Endothelial cell (in vitro differentiated cells): ENCODE results near the gene GMDS. TPM values are rescaled to one million over a fixed set of nuclear protein-coding genes. Genes with fewer than 3 reads are reported as not detected.

Experiments
- DNase-seq: peaks from one replicate; pipeline ENCODE4 v3.0.0; 2021; ENCODE audit warnings: low spot score
- H3K27ac Mint-ChIP-seq: one replicate; pipeline ENCODE4 v1.8.0; 2021; ENCODE audit warnings: mixed read lengths, inconsistent platforms; ENCODE audit not compliant: unreplicated experiment
- H3K27me3 Mint-ChIP-seq: one replicate; pipeline ENCODE4 v1.8.0; 2021; ENCODE audit warnings: mild to moderate bottlenecking, moderate library complexity, mixed read lengths, inconsistent platforms; ENCODE audit not compliant: unreplicated experiment
- H3K36me3 Mint-ChIP-seq: one replicate; pipeline ENCODE4 v1.8.0; 2021; ENCODE audit warnings: mild to moderate bottlenecking, low read depth, mixed read lengths, inconsistent platforms; ENCODE audit not compliant: unreplicated experiment
- H3K4me1 Mint-ChIP-seq: one replicate; pipeline ENCODE4 v1.8.0; 2021; ENCODE audit warnings: mild to moderate bottlenecking, mixed read lengths, inconsistent platforms; ENCODE audit not compliant: unreplicated experiment
- H3K4me3 Mint-ChIP-seq: one replicate; pipeline ENCODE4 v1.8.0; 2021; ENCODE audit warnings: mild to moderate bottlenecking, mixed read lengths, inconsistent platforms; ENCODE audit not compliant: unreplicated experiment
- H3K9me3 Mint-ChIP-seq: one replicate; pipeline ENCODE4 v1.8.0; 2021; ENCODE audit warnings: mixed read lengths, inconsistent platforms; ENCODE audit not compliant: unreplicated experiment
- total RNA-seq: library from RNA; stranded (reverse); fragmentation: NEBNext Ultra II Directional; extraction: Animal tissue kit (Norgen Biotek cat#: 25700); gene quantifications from one replicate; pipeline ENCODE4 v1.2.1, GENCODE V29; 2021; ENCODE audit not compliant: unreplicated experiment
- TF ChIP-seq, protein P1 (sequence below): fragments of 200-600 bp; sonication (generic); IDR thresholded peaks from one replicate; pipeline ENCODE4 v1.5.0; 2021; ENCODE audit warnings: antibody characterized with exemption; ENCODE audit not compliant: unreplicated experiment

Gene GMDS
- total RNA-seq, 1 donor from 2014 or later: 36.0 TPM

DNA sequence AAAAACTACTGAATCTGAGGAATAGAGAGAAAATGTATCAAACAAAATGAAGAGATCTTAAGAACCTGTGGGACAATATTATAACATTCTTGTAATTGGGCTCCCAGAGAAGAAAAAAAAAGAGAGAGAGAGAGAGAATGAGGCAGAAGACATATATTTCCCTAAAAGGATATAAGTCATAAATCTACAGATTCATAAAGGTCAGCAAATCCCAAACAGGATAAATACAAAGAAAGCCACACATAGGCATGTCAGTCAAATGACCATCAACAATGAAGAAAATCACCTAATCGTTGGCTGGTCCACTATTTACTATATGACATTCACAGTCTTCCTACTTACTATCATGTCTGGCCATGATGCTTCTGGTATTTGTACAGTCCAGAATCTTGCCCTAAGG, 190.3 kb downstream of the GMDS start:
- H3K27ac Mint-ChIP-seq: no peak overlapping the region
- no peaks in the 10 kb centered on the region for H3K36me3 Mint-ChIP-seq
- H3K4me1 Mint-ChIP-seq: no peaks in the 10 kb centered on the region
- DNase-seq: no peak
- no peak overlapping the region for H3K4me3 Mint-ChIP-seq
- no peaks in the 10 kb centered on the region for H3K27me3 Mint-ChIP-seq
- TF ChIP-seq, protein P1, sequence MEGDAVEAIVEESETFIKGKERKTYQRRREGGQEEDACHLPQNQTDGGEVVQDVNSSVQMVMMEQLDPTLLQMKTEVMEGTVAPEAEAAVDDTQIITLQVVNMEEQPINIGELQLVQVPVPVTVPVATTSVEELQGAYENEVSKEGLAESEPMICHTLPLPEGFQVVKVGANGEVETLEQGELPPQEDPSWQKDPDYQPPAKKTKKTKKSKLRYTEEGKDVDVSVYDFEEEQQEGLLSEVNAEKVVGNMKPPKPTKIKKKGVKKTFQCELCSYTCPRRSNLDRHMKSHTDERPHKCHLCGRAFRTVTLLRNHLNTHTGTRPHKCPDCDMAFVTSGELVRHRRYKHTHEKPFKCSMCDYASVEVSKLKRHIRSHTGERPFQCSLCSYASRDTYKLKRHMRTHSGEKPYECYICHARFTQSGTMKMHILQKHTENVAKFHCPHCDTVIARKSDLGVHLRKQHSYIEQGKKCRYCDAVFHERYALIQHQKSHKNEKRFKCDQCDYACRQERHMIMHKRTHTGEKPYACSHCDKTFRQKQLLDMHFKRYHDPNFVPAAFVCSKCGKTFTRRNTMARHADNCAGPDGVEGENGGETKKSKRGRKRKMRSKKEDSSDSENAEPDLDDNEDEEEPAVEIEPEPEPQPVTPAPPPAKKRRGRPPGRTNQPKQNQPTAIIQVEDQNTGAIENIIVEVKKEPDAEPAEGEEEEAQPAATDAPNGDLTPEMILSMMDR: no peak
- H3K9me3 Mint-ChIP-seq: no peaks in the 10 kb centered on the region

DNA sequence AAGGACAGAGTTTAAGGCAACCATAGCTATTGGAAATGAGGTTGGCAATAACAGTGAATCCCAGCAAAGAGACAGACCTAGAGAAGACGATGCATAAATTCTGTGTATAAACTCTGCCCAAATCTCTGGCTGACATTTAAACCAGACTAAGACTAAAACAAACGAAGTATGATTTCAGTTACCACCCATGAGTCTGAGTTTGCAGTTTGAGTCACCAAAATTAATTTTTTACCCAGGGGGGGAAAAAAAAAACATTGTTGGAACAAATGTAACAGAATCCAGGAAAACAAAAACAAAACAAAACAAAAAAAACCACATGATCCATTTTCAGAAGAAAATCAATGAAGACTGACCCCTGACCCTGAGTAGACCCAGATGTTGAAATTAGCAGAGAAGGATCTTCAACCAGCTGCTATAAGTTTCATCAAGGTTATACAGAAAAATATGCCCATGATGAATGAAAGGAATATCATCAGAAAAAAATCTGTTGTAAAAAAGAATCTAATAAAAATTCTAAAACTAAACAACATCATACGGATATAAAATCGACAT, 190.8 kb downstream of the GMDS start:
- Mint-ChIP-seq H3K36me3 (no peaks in the 10 kb centered on the region), H3K9me3 (no peaks in the 10 kb centered on the region), H3K27ac (no peak overlapping the region), H3K4me3 (no peak overlapping the region), H3K27me3 (no peaks in the 10 kb centered on the region), H3K4me1 (no peaks in the 10 kb centered on the region)
- DNase-seq: no peak
- TF ChIP-seq, protein P1: no peak

DNA sequence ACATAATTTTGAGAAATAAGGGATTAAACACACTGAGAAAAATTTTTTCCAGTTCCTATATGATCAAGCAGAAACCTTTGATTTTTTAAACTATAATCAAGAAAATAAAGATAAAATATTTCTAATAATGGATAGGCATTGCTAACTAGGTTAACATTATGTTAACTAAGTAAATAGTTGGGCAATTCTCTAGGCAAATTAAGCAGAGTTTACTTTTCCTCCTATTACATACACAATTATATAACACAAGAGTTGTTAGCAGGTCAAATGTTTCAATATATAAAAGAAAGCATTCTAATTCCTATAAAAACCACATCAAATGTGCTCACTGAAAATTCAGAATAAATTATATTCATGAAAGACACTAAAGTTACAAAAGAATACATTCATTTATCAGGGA, 191.7 kb downstream of the GMDS start:
- no peaks in the 10 kb centered on the region for H3K4me1 Mint-ChIP-seq
- DNase-seq: no peak
- H3K27ac Mint-ChIP-seq: no peak overlapping the region
- H3K27me3 Mint-ChIP-seq: no peaks in the 10 kb centered on the region
- H3K9me3 Mint-ChIP-seq: no peaks in the 10 kb centered on the region
- no peaks in the 10 kb centered on the region for H3K36me3 Mint-ChIP-seq
- H3K4me3 Mint-ChIP-seq: no peak overlapping the region
- TF ChIP-seq, protein P1: no peak

DNA sequence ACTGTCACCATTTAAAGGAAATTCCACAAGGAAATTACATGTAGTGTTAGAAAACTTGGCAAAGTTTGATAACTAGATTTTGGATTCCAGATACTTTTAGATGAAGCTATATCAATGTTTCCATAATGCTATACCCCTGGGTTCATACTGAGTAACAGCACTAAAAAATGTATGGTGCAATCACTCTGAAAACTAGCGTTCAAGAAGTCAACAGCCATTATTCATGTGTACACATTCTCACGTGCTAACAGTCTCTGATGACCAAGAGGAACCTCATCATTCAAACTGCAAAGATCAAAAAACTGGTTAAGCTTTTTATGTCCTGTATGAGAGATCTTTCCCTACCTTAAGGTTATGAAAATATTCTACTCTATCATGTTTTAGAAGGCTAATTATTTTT, 197.6 kb downstream of the GMDS start:
- Mint-ChIP-seq H3K9me3 (no peaks in the 10 kb centered on the region), H3K4me1 (no peaks in the 10 kb centered on the region), H3K27ac (no peak overlapping the region), H3K4me3 (no peak overlapping the region), H3K36me3 (no peaks in the 10 kb centered on the region), H3K27me3 (no peaks in the 10 kb centered on the region)
- TF ChIP-seq, protein P1: no peak
- DNase-seq: no peak

DNA sequence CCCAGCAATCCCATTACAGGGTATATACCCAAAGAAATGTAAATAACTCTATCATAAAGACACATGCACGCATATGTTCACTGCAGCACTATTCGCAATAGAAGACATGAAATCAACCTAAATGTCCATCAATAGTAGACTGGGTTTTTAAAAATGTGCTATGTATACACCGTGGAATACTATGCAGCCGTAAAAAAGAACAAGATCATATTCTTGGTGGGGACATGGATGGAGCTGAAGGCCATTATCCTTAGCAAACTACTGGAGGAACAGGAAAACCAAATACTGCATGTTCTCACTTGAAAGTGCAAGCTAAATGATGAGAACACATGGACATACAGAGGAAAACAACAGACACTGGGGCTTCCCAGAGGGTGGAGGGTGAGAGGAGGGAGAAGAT, 201.2 kb downstream of the GMDS start:
- Mint-ChIP-seq H3K27ac (no peak overlapping the region), H3K36me3 (no peaks in the 10 kb centered on the region), H3K4me1 (no peaks in the 10 kb centered on the region), H3K4me3 (no peak overlapping the region), H3K27me3 (no peaks in the 10 kb centered on the region), H3K9me3 (no peaks in the 10 kb centered on the region)
- TF ChIP-seq, protein P1: no peak
- DNase-seq: no peak
